GM18499 (cell line): ENCODE measurements around the gene SLX4IP.

Experiments used
- ATAC-seq: cut with Tn5 transposase; IDR thresholded peaks from one replicate; pipeline ENCODE4 v1.9.1; 2021; ENCODE audit warnings: moderate number of reproducible peaks; ENCODE audit not compliant: insufficient read depth, unreplicated experiment

Gene SLX4IP

GRCh38 chr20:10427060-10427692, 7.9 kb upstream of the SLX4IP start:
- no peak for ATAC-seq

GRCh38 chr20:10428008-10428407, 7.1 kb upstream of the SLX4IP start:
- no peak for ATAC-seq

GRCh38 chr20:10429443-10429981, 5.6 kb upstream of the SLX4IP start:
- ATAC-seq: no peak

GRCh38 chr20:10430000-10430466, 5.1 kb upstream of the SLX4IP start:
- ATAC-seq: no peak

- ATAC-seq: no peak
These were observed 4.4 kb upstream of the SLX4IP start for GRCh38 chr20:10430704-10431103.

- ATAC-seq: no peak
These were observed 3.0 kb upstream of the SLX4IP start for GRCh38 chr20:10432079-10432478.

- ATAC-seq: no peak
These were observed 2.0 kb upstream of the SLX4IP start for GRCh38 chr20:10433014-10433622.

GRCh38 chr20:10433623-10434466, 1.3 kb upstream of the SLX4IP start, which contains the start of gene MKKS:
MKKS (minus strand) TSS chr20:10434222; CDS start chr20:10413514, 20,708 bp downstream.
- peak; percentile 35 for ATAC-seq

GRCh38 chr20:10434467-10434831, 656 bp upstream of the SLX4IP start:
- ATAC-seq: peak; percentile 24

GRCh38 chr20:10436053-10436699, 1.1 kb downstream of the SLX4IP start:
- ATAC-seq: no peak

- no peak for ATAC-seq
These were observed 3.1 kb downstream of the SLX4IP start for GRCh38 chr20:10438217-10438616.

- ATAC-seq: no peak
These were observed 8.8 kb downstream of the SLX4IP start for GRCh38 chr20:10443936-10444335.

GRCh38 chr20:10445758-10446157, 10.7 kb downstream of the SLX4IP start:
- no peak for ATAC-seq

- ATAC-seq: peak; percentile 99
These were observed 11.9 kb downstream of the SLX4IP start for GRCh38 chr20:10447028-10447427.

- ATAC-seq: no peak
These were observed 13.4 kb downstream of the SLX4IP start for GRCh38 chr20:10448270-10449156.

- no peak for ATAC-seq
These were observed 14.2 kb downstream of the SLX4IP start for GRCh38 chr20:10449270-10449669.

- peak; percentile 78 for ATAC-seq
These were observed 18.1 kb downstream of the SLX4IP start for GRCh38 chr20:10453241-10453640.

- no peak for ATAC-seq
These were observed 19.1 kb downstream of the SLX4IP start for GRCh38 chr20:10454151-10454750.

- ATAC-seq: no peak
These were observed 26.4 kb downstream of the SLX4IP start for GRCh38 chr20:10461495-10461894.
